ENCODE data around the gene CORT.

DNA sequence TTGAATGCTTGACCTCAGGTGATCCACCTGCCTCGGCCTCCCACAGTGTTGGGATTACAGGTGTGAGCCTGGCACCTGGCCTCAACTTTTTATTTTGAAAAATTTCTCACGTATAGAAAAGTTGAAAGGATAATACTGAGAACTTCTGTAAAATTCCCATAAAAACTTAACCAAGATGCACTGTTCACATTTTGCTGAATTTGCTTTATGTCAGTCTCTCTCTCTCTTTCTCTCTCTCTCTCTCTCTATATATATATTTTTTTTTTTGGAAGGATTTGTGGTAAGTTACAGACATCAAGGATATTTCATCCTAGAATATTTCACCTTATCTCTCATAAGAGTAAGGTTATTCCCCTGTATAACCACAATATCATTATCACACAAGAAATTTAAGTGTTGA is 30.8 kb downstream of the CORT start:
- TF ChIP-seq EZH2 (IDR thresholded peaks at IDR 0.05; ENCODE audit: insufficient read depth, poor library complexity, severe bottlenecking) (no peak), EZH2phosphoT487 (IDR thresholded peaks at IDR 0.05; ENCODE audit: insufficient read depth, low read depth) (no peak)
